GM18519 (cell line): Measurements from ENCODE around the gene FBXO31.

Experiments used
- ATAC-seq: cut with Tn5 transposase; IDR thresholded peaks from one replicate; pipeline ENCODE4 v1.9.1; 2021; ENCODE audit warnings: mild to moderate bottlenecking, moderate library complexity; ENCODE audit not compliant: unreplicated experiment, low FRiP score

The FBXO31 gene

GRCh38 chr16:87383505-87384161 lies at the start of gene FBXO31:
Gene FBXO31 (minus strand): TSS chr16:87383776. CDS start chr16:87383744, 32 bp downstream.
- peak; percentile 37 for ATAC-seq

- no peak for ATAC-seq
Measured at GRCh38 chr16:87432330-87432915, 48.8 kb upstream of the FBXO31 start.

GRCh38 chr16:87431926-87432325 lies 48.4 kb upstream of the FBXO31 start:
- ATAC-seq, result no peak

- ATAC-seq, result no peak
Measured at GRCh38 chr16:87426423-87427215, 43.0 kb upstream of the FBXO31 start.

- ATAC-seq, result no peak
Measured at GRCh38 chr16:87425941-87426340, 42.4 kb upstream of the FBXO31 start.

- no peak for ATAC-seq
Measured at GRCh38 chr16:87424266-87424665, 40.7 kb upstream of the FBXO31 start.

GRCh38 chr16:87423429-87423828 lies 39.9 kb upstream of the FBXO31 start:
- no peak for ATAC-seq

GRCh38 chr16:87422106-87422505 lies 38.5 kb upstream of the FBXO31 start:
- no peak for ATAC-seq

- ATAC-seq, result no peak
Measured at GRCh38 chr16:87421003-87421912, 37.7 kb upstream of the FBXO31 start.

- no peak for ATAC-seq
Measured at GRCh38 chr16:87420026-87421002, 36.7 kb upstream of the FBXO31 start.

- no peak for ATAC-seq
Measured at GRCh38 chr16:87418644-87419043, 35.1 kb upstream of the FBXO31 start.

GRCh38 chr16:87418216-87418615 lies 34.6 kb upstream of the FBXO31 start:
- no peak for ATAC-seq

- ATAC-seq, result no peak
Measured at GRCh38 chr16:87417528-87417910, 33.9 kb upstream of the FBXO31 start.

GRCh38 chr16:87416826-87417527 lies 33.4 kb upstream of the FBXO31 start:
- ATAC-seq, result no peak

GRCh38 chr16:87415441-87415840 lies 31.9 kb upstream of the FBXO31 start:
- no peak for ATAC-seq

- ATAC-seq, result no peak
Measured at GRCh38 chr16:87414251-87414680, 30.7 kb upstream of the FBXO31 start.

- no peak for ATAC-seq
Measured at GRCh38 chr16:87412996-87413421, 29.4 kb upstream of the FBXO31 start.

GRCh38 chr16:87412371-87412995 lies 28.9 kb upstream of the FBXO31 start:
- no peak for ATAC-seq
